Sigmoid colon (tissue), 4 donors: ENCODE data around the gene IL17A.

Experiments used
- CTCF ChIP-seq, 4 experiments: fragments of 450-650 bp in 3 of 4; fragments of 200-600 bp in 1 of 4; IDR thresholded peaks; one replicate each; pipeline ENCODE4 v1.5.1; 2016 to 2019; ENCODE audit warnings: antibody characterized with exemption in 4 of 4, mild to moderate bottlenecking in 3 of 4, moderate library complexity in 2 of 4
- POLR2A ChIP-seq, 2 donors: fragments of 450-650 bp; IDR thresholded peaks; one replicate each; pipeline ENCODE4 v1.6.1; 2016; ENCODE audit warnings: antibody characterized with exemption in 2 of 2, mild to moderate bottlenecking in 2 of 2, moderate library complexity in 2 of 2
- POLR2AphosphoS5 ChIP-seq, 4 donors: sonication (generic); formaldehyde crosslinking; IDR thresholded peaks; one replicate each; pipeline ENCODE4 v1.6.1; 2017; ENCODE audit warnings: antibody characterized with exemption in 4 of 4

GRCh38 chr6:52146851-52147445, 39.2 kb upstream of the IL17A start:
- TF ChIP-seq POLR2AphosphoS5 (IDR thresholded peaks at IDR 0.05) (no peak), CTCF (IDR thresholded peaks at IDR 0.05) (no peak), POLR2A (IDR thresholded peaks at IDR 0.05) (no peak)
